Glomerular visceral epithelial cell (primary cell): ENCODE measurements around the gene PCDHA6.
A peak's percentile ranks its signal among the peaks of the same experiment; 100 is the strongest.
"Not testable (repeated sequence)": the region's sequence is repeated elsewhere in the genome, so short reads cannot be mapped to it uniquely, and the experiment has no call there.

ENCODE experiments used
- DNase-seq: peaks from one replicate; pipeline ENCODE4 v3.0.0-alpha.2; 2016; ENCODE audit errors: extremely low spot score

The PCDHA6 gene

DNA sequence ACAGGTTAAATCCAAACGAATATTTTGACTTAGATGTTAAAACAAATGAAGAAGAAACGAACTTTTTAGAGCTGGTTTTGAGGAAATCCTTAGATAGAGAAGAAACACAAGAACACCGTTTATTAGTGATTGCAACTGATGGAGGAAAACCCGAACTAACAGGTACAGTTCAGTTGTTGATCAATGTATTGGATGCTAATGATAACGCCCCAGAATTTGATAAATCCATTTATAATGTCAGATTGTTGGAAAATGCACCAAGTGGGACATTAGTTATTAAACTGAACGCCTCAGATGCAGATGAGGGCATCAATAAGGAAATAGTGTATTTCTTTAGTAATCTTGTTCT lies 5.5 kb upstream of the PCDHA6 start:
- DNase-seq = no peak

DNA sequence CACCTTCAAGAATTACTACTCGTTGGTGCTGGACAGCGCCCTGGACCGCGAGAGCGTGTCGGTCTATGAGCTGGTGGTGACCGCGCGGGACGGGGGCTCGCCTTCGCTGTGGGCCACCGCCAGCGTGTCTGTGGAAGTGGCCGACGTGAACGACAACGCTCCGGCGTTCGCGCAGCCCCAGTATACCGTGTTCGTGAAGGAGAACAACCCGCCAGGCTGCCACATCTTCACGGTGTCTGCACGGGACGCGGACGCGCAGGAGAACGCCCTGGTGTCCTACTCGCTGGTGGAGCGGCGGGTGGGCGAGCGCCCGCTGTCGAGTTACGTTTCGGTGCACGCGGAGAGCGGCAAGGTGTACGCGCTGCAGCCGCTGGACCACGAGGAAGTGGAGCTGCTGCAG lies 4.8 kb upstream of the PCDHA6 start:
- DNase-seq = not testable (repeated sequence)

DNA sequence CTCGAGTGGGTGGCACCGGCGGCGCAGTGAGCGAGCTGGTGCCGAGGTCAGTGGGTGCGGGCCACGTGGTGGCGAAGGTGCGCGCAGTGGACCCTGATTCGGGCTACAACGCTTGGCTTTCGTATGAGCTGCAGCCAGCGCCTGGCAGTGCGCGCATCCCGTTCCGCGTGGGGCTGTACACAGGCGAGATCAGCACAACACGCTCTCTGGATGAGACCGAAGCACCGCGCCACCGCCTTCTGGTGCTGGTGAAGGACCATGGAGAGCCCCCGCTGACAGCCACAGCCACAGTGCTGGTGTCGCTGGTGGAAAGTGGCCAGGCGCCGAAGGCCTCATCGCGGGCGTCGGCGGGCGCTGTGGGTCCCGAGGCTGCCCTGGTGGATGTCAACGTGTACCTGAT lies 4.3 kb upstream of the PCDHA6 start:
- no peak for DNase-seq

DNA sequence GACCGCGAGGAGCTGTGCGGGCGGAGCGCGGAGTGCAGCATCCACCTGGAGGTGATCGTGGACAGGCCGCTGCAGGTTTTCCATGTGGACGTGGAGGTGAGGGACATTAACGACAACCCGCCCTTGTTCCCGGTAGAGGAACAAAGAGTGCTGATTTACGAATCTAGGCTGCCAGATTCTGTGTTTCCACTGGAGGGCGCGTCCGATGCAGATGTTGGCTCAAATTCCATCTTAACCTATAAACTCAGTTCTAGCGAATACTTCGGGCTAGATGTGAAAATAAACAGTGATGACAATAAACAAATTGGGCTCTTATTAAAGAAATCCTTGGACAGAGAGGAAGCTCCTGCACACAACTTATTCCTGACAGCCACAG lies 590 bp downstream of the PCDHA6 start:
- no peak for DNase-seq

DNA sequence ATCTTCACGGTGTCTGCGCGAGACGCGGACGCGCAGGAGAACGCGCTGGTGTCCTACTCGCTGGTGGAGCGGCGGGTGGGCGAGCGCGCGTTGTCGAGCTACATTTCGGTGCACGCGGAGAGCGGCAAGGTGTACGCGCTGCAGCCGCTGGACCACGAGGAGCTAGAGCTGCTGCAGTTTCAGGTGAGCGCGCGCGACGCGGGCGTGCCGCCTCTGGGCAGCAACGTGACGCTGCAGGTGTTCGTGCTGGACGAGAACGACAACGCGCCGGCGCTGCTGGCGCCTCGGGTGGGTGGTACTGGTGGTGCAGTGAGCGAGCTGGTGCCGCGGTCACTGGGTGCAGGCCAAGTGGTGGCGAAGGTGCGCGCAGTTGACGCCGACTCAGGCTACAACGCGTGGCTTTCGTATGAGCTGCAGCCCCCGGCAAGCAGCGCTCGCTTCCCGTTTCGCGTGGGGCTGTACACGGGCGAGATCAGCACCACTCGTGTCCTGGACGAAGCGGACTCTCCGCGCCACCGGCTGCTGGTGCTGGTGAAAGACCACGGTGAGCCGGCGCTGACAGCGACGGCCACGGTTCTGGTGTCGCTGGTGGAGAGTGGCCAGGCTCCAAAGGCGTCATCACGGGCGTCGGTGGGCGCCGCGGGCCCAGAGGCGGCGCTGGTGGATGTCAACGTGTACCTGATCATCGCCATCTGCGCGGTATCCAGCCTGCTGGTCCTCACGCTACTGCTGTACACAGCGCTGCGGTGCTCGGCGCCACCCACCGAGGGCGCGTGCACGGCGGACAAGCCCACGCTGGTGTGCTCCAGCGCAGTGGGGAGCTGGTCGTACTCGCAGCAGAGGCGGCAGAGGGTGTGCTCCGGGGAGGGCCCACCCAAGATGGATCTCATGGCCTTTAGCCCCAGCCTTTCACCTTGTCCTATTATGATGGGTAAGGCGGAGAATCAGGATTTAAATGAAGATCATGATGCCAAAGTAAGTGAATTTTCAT lies 2.0 kb downstream of the PCDHA6 start:
- DNase-seq = not testable (repeated sequence)

DNA sequence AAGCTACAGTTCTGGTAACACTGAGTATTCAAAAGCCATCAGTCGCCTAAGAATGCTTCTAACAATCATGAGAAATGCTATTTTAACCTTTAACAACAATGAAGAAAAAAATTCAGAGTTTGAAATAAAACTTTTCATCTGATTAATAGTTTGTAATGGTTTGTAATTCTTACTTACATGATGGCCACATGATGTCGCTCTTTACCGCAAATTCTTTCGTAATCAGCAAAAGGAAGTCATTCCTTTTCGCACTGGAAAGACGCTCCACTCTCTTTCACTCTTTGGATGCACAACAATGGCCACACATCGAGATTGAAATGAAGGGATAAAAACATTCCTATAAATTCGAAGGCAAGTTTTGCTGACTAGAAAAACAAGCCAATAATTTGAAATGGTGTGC lies 6.2 kb downstream of the PCDHA6 start, which contains the start of gene PCDHA7:
Gene PCDHA7, plus strand, starts transcription at position 277 of the 400 bp plus-strand sequence. Its CDS starts 115 bp downstream, at position 392.
- peak; percentile 29 for DNase-seq

DNA sequence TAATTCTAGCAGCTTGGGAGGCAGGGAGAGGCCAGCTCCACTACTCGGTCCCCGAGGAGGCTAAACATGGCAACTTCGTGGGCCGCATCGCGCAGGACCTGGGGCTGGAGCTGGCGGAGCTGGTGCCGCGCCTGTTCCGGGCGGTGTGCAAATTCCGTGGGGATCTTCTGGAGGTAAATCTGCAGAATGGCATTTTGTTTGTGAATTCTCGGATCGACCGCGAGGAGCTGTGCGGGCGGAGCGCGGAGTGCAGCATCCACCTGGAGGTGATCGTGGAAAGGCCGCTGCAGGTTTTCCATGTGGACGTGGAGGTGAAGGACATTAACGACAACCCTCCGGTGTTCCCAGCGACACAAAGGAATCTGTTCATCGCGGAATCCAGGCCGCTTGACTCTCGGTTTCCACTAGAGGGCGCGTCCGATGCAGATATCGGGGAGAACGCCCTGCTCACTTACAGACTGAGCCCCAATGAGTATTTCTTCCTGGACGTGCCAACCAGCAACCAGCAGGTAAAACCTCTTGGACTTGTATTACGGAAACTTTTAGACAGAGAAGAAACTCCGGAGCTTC lies 6.8 kb downstream of the PCDHA6 start:
- DNase-seq = not testable (repeated sequence)

DNA sequence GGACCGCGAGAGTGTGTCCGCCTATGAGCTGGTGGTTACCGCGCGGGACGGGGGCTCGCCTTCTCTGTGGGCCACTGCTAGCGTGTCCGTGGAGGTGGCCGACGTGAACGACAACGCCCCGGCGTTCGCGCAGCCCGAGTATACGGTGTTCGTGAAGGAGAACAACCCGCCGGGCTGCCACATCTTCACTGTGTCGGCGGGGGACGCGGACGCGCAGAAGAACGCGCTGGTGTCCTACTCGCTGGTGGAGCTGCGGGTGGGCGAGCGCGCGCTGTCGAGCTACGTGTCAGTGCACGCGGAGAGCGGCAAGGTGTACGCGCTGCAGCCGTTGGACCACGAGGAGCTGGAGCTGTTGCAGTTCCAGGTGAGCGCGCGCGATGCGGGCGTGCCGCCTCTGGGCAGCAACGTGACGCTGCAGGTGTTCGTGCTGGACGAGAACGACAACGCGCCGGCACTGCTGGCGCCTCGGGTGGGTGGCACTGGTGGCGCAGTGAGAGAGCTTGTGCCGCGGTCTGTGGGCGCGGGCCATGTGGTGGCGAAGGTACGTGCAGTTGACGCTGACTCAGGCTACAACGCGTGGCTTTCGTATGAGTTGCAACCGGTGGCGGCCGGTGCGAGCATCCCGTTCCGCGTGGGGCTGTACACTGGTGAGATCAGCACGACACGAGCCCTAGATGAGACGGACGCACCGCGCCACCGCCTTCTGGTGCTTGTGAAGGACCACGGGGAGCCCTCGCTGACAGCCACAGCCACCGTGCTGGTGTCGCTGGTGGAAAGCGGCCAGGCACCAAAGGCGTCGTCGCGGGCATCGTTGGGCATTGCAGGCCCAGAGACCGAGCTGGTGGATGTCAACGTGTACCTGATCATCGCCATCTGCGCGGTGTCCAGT lies 8.1 kb downstream of the PCDHA6 start:
- DNase-seq = no peak

DNA sequence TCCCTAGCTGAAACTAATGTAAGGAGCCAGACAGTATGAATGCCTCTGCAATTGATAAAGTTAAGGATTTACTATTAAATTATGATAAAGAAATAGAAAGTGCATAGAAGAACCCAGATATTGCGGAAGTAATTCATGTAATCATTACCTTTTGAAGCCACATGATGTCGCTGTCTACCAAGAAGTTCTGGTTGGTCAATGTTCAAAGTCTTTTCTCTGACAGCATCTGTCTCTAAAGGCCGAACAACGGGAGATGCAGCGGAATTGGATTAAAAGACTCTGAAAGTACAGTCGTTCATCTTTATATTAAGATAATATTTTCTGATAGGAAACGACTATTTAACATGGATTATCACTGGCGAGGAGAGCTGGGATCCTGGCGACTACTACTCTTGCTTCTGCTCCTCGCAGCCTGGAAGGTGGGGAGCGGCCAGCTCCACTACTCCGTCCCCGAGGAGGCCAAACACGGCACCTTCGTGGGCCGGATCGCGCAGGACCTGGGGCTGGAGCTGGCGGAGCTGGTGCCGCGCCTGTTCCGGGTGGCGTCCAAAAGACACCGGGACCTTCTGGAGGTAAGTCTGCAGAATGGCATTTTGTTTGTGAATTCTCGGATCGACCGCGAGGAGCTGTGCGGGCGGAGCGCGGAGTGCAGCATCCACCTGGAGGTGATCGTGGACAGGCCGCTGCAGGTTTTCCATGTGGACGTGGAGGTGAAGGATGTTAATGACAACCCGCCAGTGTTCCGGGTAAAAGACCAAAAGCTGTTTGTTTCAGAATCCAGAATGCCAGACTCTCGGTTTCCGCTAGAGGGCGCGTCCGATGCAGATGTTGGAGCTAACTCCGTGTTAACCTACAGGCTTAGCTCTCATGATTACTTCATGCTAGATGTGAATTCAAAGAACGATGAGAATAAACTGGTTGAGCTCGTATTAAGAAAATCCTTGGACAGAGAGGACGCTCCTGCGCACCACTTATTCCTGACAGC lies 13.5 kb downstream of the PCDHA6 start, which contains the start of gene PCDHA8:
Gene PCDHA8, plus strand, starts transcription at position 210 of the 985 bp plus-strand sequence. Its CDS starts 135 bp downstream, at position 345.
- DNase-seq = no peak

DNA sequence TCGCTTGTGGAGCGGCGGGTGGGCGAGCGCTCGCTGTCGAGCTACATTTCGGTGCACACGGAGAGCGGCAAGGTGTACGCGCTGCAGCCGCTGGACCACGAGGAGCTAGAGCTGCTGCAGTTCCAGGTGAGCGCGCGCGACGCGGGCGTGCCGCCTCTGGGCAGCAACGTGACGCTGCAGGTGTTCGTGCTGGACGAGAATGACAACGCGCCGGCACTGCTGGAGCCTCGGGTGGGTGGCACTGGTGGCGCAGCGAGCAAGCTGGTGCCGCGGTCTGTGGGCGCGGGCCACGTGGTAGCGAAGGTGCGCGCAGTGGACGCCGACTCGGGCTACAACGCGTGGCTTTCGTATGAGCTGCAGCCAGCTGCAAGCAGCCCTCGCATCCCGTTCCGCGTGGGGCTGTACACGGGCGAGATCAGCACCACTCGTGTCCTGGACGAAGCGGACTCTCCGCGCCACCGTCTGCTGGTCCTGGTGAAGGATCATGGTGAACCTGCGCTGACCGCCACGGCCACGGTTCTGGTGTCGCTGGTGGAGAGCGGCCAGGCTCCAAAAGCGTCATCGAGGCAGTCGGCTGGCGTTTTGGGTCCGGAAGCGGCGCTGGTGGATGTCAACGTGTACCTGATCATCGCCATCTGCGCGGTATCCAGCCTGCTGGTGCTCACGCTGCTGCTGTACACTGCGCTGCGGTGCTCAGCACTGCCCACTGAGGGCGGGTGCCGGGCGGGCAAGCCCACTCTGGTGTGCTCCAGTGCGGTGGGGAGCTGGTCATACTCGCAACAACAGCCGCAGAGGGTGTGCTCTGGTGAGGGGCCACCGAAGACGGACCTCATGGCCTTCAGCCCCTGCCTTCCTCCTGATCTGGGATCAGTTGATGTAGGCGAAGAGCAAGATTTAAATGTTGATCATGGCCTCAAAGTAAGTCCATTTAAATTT lies 15.3 kb downstream of the PCDHA6 start:
- no peak for DNase-seq

DNA sequence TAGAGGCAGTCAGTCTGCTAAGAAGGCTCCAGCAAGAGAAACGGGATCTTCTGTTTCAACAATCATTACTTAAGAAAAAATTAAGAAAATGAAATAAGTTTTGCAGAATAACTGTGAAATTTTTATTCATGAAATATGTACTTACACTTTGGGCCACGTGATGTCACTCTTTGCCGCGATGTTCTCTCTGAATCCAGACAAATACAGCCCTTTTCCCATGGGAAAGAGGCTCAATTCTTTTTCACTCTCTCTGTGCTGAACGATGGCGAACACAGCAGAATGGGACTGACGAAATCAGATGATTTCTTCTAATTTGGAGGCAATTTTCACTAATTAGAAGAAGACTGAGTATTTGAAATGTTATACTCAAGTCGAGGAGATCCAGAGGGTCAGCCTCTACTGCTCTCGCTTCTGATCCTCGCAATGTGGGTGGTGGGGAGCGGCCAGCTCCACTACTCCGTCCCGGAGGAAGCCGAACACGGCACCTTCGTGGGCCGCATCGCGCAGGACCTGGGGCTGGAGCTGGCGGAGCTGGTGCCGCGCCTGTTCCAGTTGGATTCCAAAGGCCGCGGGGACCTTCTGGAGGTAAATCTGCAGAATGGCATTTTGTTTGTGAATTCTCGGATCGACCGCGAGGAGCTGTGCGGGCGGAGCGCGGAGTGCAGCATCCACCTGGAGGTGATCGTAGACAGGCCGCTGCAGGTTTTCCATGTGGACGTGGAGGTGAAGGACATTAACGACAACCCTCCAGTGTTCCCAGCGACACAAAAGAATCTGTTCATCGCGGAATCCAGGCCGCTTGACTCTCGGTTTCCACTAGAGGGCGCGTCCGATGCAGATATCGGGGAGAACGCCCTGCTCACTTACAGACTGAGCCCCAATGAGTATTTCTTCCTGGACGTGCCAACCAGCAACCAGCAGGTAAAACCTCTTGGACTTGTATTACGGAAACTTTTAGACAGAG lies 20.7 kb downstream of the PCDHA6 start, which contains the start of gene PCDHA9:
Gene PCDHA9, plus strand, starts transcription at position 244 of the 964 bp plus-strand sequence. Its CDS starts 114 bp downstream, at position 358.
- not testable (repeated sequence) for DNase-seq

DNA sequence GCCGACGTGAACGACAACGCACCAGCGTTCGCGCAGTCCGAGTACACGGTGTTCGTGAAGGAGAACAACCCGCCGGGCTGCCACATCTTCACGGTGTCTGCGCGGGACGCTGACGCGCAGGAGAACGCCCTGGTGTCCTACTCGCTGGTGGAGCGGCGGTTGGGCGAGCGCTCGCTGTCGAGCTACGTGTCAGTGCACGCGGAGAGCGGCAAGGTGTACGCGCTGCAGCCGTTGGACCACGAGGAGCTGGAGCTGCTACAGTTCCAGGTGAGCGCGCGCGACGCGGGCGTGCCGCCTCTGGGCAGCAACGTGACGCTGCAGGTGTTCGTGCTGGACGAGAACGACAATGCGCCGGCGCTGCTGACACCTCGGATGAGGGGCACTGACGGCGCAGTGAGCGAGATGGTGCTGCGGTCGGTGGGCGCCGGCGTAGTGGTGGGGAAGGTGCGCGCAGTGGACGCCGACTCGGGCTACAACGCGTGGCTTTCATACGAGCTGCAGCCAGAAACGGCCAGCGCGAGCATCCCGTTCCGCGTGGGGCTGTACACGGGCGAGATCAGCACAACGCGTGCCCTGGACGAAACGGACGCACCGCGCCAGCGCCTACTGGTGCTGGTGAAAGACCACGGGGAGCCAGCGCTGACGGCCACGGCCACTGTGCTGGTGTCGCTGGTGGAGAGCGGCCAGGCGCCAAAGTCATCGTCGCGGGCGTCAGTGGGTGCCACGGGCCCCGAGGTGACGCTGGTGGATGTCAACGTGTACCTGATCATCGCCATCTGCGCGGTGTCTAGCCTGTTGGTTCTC lies 22.3 kb downstream of the PCDHA6 start:
- DNase-seq = not testable (repeated sequence)

DNA sequence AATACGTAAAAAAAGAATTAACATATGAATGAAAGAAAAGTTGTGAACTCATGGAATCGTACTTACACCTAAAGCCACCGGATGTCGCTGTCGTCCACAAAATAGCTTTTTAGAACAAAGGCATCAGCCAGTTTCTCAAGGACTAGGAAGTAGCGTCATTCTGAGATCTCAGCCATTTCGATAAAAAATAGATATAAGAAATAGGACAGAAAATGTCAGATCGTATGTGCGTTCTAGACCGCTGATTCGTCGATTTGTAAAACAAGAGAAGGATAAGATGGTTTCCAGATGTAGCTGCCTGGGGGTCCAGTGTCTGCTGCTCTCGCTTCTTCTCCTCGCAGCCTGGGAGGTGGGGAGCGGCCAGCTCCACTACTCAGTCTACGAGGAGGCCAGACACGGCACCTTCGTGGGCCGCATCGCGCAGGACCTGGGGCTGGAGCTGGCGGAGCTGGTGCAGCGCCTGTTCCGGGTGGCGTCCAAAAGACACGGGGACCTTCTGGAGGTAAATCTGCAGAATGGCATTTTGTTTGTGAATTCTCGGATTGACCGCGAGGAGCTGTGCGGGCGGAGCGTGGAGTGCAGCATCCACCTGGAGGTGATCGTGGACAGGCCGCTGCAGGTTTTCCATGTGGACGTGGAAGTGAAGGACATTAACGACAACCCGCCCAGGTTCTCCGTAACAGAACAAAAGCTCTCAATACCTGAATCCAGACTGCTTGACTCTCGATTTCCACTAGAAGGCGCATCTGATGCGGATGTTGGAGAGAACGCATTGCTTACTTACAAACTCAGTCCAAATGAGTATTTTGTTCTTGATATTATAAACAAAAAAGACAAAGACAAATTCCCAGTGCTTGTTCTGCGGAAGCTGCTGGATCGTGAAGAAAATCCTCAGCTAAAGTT lies 28.3 kb downstream of the PCDHA6 start, which contains the start of gene PCDHA10:
Gene PCDHA10, plus strand, starts transcription at position 126 of the 903 bp plus-strand sequence. Its CDS starts 152 bp downstream, at position 278.
- DNase-seq = no peak

DNA sequence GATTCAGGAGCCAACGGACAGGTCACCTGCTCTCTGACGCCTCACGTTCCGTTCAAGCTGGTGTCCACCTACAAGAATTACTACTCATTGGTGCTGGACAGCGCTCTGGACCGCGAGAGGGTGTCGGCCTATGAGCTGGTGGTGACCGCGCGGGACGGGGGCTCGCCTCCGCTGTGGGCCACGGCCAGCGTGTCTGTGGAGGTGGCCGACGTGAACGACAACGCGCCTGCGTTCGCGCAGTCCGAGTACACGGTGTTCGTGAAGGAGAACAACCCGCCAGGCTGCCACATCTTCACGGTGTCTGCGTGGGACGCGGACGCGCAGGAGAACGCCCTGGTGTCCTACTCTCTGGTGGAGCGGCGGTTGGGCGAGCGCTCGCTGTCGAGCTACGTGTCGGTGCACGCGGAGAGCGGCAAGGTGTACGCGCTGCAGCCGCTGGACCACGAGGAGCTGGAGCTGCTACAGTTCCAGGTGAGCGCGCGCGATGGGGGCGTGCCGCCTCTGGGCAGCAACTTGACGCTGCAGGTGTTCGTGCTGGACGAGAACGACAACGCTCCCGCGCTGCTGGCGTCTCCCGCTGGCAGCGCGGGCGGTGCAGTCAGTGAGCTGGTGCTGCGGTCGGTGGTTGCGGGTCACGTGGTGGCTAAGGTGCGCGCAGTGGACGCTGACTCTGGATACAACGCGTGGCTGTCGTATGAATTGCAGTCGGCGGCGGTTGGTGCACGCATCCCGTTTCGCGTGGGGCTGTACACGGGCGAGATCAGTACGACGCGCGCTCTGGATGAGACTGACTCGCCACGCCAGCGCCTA lies 29.6 kb downstream of the PCDHA6 start:
- DNase-seq = no peak

DNA sequence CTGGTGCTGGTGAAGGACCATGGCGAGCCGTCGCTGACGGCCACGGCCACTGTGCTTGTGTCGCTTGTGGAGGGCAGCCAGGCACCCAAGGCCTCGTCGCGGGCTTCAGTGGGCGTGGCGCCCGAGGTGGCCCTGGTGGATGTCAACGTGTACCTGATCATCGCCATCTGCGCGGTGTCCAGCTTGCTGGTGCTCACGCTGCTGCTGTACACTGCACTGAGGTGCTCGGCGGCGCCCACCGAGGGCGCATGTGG lies 30.2 kb downstream of the PCDHA6 start:
- DNase-seq = no peak
